ENCODE results near the gene SLC10A6.

DNA sequence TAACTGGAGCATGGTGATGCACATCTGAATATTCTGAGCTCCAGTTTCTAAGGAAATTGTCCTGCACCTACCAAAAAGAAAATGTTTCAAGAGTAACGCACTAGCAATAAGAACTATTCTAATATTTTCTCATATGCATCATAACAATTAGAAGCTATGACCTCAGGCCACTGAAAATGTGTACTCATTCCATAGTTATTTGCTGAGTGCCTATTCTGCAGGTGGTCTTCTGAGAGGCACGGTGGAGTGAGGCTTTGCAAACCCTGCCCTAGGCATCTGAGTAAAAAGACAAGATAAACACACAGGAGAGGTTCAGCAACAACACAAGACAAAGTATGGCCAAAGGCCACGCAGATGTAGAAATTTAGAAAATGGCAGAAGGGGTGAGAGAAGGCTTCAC is 23.7 kb downstream of the SLC10A6 start:
- TF ChIP-seq, protein P1, sequence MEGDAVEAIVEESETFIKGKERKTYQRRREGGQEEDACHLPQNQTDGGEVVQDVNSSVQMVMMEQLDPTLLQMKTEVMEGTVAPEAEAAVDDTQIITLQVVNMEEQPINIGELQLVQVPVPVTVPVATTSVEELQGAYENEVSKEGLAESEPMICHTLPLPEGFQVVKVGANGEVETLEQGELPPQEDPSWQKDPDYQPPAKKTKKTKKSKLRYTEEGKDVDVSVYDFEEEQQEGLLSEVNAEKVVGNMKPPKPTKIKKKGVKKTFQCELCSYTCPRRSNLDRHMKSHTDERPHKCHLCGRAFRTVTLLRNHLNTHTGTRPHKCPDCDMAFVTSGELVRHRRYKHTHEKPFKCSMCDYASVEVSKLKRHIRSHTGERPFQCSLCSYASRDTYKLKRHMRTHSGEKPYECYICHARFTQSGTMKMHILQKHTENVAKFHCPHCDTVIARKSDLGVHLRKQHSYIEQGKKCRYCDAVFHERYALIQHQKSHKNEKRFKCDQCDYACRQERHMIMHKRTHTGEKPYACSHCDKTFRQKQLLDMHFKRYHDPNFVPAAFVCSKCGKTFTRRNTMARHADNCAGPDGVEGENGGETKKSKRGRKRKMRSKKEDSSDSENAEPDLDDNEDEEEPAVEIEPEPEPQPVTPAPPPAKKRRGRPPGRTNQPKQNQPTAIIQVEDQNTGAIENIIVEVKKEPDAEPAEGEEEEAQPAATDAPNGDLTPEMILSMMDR (conservative IDR thresholded peaks at IDR 0.05; ENCODE audit: low read length), result no peak
- no peak for TF ChIP-seq EZH2phosphoT487 (IDR thresholded peaks at IDR 0.05; ENCODE audit: borderline replicate concordance)
